ENCODE measurements around the gene SMG7. TPM values are rescaled to one million over a fixed set of nuclear protein-coding genes. Genes with fewer than 3 reads are reported as not detected.

SMG7 gene
- total RNA-seq, 4 donors from 2014 or later: 40.4 to 56.6 (median 51.1) TPM

Other genes starting within 250 kb of the SMG7 start
- 1 to 10 TPM in 2 of 4 donors, under 1 TPM in 2; 0.60 to 1.7 (median 0.92) TPM for gene NMNAT2, start 54.1 kb upstream of the SMG7 start, total RNA-seq
- 10 to 100 TPM in 3 of 4 donors, 1 to 10 TPM in 1; 9.6 to 21.0 (median 17.1) TPM for gene NCF2, start 118.0 kb downstream of the SMG7 start, total RNA-seq
- 100 to 1,000 TPM in 1 of 4 donors, 10 to 100 TPM in 3; 71.8 to 102 (median 78.7) TPM for gene ARPC5, start 163.3 kb downstream of the SMG7 start, total RNA-seq
- not detected for gene APOBEC4, start 180.8 kb downstream of the SMG7 start, total RNA-seq

Data from tibial nerve (tissue), 4 donors.